ENCODE data around the gene SKIDA1.
A peak's percentile ranks its signal among the peaks of the same experiment; 100 is the strongest.

Gene SKIDA1

GRCh38 chr10:21515361-21516241, 9.9 kb downstream of the SKIDA1 start:
- peak overlapping the region; percentile 68 for H3K4me3 ChIP-seq (replicated peaks; ENCODE audit: low read depth, low read length)
- TF ChIP-seq CTCF (IDR thresholded peaks at IDR 0.05; ENCODE audit: low read depth, low read length, missing control alignments) = no peak
- DNase-seq (ENCODE audit: extremely low read depth, low read depth) = no peak

- H3K4me3 ChIP-seq (replicated peaks; ENCODE audit: low read depth, low read length) = peak overlapping the region; percentile 68
- no peak for DNase-seq (ENCODE audit: extremely low read depth, low read depth)
- TF ChIP-seq CTCF (IDR thresholded peaks at IDR 0.05; ENCODE audit: low read depth, low read length, missing control alignments) = no peak
These were observed 10.6 kb downstream of the SKIDA1 start for GRCh38 chr10:21514818-21515351.

GRCh38 chr10:21514129-21514817, 11.2 kb downstream of the SKIDA1 start:
- no peak for DNase-seq (ENCODE audit: extremely low read depth, low read depth)
- peak overlapping the region; percentile 68 for H3K4me3 ChIP-seq (replicated peaks; ENCODE audit: low read depth, low read length)
- no peak for TF ChIP-seq CTCF (IDR thresholded peaks at IDR 0.05; ENCODE audit: low read depth, low read length, missing control alignments)

- no peak for DNase-seq (ENCODE audit: extremely low read depth, low read depth)
- H3K4me3 ChIP-seq (replicated peaks; ENCODE audit: low read depth, low read length) = peak overlapping the region; percentile 68
- no peak for TF ChIP-seq CTCF (IDR thresholded peaks at IDR 0.05; ENCODE audit: low read depth, low read length, missing control alignments)
These were observed 12.1 kb downstream of the SKIDA1 start for GRCh38 chr10:21513405-21513788.

- H3K4me3 ChIP-seq (replicated peaks; ENCODE audit: low read depth, low read length) = peak overlapping the region; percentile 68
- no peak for TF ChIP-seq CTCF (IDR thresholded peaks at IDR 0.05; ENCODE audit: low read depth, low read length, missing control alignments)
- no peak for DNase-seq (ENCODE audit: extremely low read depth, low read depth)
These were observed 12.7 kb downstream of the SKIDA1 start for GRCh38 chr10:21512573-21513404.

- DNase-seq (ENCODE audit: extremely low read depth, low read depth) = no peak
- TF ChIP-seq CTCF (IDR thresholded peaks at IDR 0.05; ENCODE audit: low read depth, low read length, missing control alignments) = no peak
- H3K4me3 ChIP-seq (replicated peaks; ENCODE audit: low read depth, low read length) = peak overlapping the region; percentile 10; the same call in 1 of the 2 replicates
These were observed 13.4 kb downstream of the SKIDA1 start for GRCh38 chr10:21511946-21512572.
